Mucosa of descending colon (tissue), 3 donors: ENCODE data around the gene COX7A2L. TPM values are rescaled to one million over a fixed set of nuclear protein-coding genes. Genes with fewer than 3 reads are reported as not detected.

ENCODE experiments used
- ATAC-seq: fragments of 200-7000 bp; cut with Tn5 transposase; one replicate; pipeline ENCODE4 v1.9.1; 2020; ENCODE audit warnings: mild to moderate bottlenecking, moderate library complexity
- DNase-seq, 3 donors: peaks; one replicate each; pipeline ENCODE4 v3.0.0-alpha.2; 2020
- H3K36me3 ChIP-seq: fragments of 200-600 bp; one replicate; pipeline ENCODE4 v1.8.0; 2021; ENCODE audit warnings: low read depth, mild to moderate bottlenecking
- H3K4me1 ChIP-seq: fragments of 200-600 bp; one replicate; pipeline ENCODE4 v1.8.0; 2021; ENCODE audit warnings: low read depth, mild to moderate bottlenecking
- H3K4me3 ChIP-seq: fragments of 200-600 bp; one replicate; pipeline ENCODE4 v1.8.0; 2021; ENCODE audit warnings: mild to moderate bottlenecking
- H3K9me3 ChIP-seq: fragments of 200-600 bp; one replicate; pipeline ENCODE4 v1.8.0; 2021; ENCODE audit warnings: mild to moderate bottlenecking
- CTCF ChIP-seq: fragments of 200-600 bp; IDR thresholded peaks from one replicate; pipeline ENCODE4 v1.8.0; 2022; ENCODE audit warnings: antibody characterized with exemption, mild to moderate bottlenecking
- intact Hi-C, 2 donors: fragments of 100-400 bp; cut with DNase I in 1 of 2; cut with micrococcal nuclease in 1 of 2; formaldehyde crosslinking; loops; one replicate each; pipeline versions ENCODE4 v1.11.0 to v1.11.1; 2022; cut with DNase I, micrococcal nuclease
- total RNA-seq, 3 donors: library from RNA; stranded (reverse); fragmentation: NEBNext Ultra II Directional in 2 of 3; extraction: Animal tissue kit (Norgen Biotek cat#: 25700) in 2 of 3; gene quantifications; one replicate each; pipeline versions ENCODE4 v1.2.1 to v1.2.4, GENCODE V29; 2021 to 2023
- donor health status: DM: no; HTN: no; CAD: no; lungs with moderate emphysema.
- donor health status: DM: no; HTN: no; CAD: no.
- donor health status: DM: no; HTN: yes; CAD: no.

COX7A2L gene
- total RNA-seq, 3 donors from 2014 or later, result 87.0 to 113 (median 108) TPM

GRCh38 chr2:42339191-42339912, 21.7 kb downstream of the COX7A2L start:
- Histone ChIP-seq H3K4me3 (no peak overlapping the region), H3K9me3 (no peaks in the 10 kb centered on the region), H3K4me1 (no peaks in the 10 kb centered on the region), H3K36me3 (no peaks in the 10 kb centered on the region)
- no peak for TF ChIP-seq CTCF
- ATAC-seq, result peak; percentile 16
- intact Hi-C loops, result no loop called here
- DNase-seq, result no peak

- no peaks in the 10 kb centered on the region for H3K36me3 ChIP-seq
- intact Hi-C loops, result no loop called here
- no peak for DNase-seq
- no peak for TF ChIP-seq CTCF
- no peak for ATAC-seq
- H3K9me3 ChIP-seq, result no peaks in the 10 kb centered on the region
- H3K4me1 ChIP-seq, result no peaks in the 10 kb centered on the region
- no peak overlapping the region for H3K4me3 ChIP-seq
These were observed 22.3 kb downstream of the COX7A2L start for GRCh38 chr2:42338567-42339190.

- Histone ChIP-seq H3K36me3 (no peaks in the 10 kb centered on the region), H3K4me1 (no peaks in the 10 kb centered on the region), H3K4me3 (no peak overlapping the region), H3K9me3 (no peaks in the 10 kb centered on the region)
- no peak for ATAC-seq
- intact Hi-C loops, result no loop called here
- DNase-seq, result no peak
- no peak for TF ChIP-seq CTCF
These were observed 23.0 kb downstream of the COX7A2L start for GRCh38 chr2:42337846-42338566.

GRCh38 chr2:42337356-42337820, 23.6 kb downstream of the COX7A2L start:
- no peak overlapping the region for H3K4me3 ChIP-seq
- DNase-seq (no peak), ATAC-seq (no peak)
- TF ChIP-seq CTCF, result no peak
- no peaks in the 10 kb centered on the region for H3K9me3 ChIP-seq
- no peaks in the 10 kb centered on the region for H3K36me3 ChIP-seq
- H3K4me1 ChIP-seq, result no peaks in the 10 kb centered on the region
- intact Hi-C loops, result no loop called here

- intact Hi-C loops, result no loop called here
- TF ChIP-seq CTCF, result no peak
- H3K4me3 ChIP-seq, result no peak overlapping the region
- H3K4me1 ChIP-seq, result no peaks in the 10 kb centered on the region
- no peak for DNase-seq
- H3K36me3 ChIP-seq, result no peaks in the 10 kb centered on the region
- H3K9me3 ChIP-seq, result no peaks in the 10 kb centered on the region
- ATAC-seq, result no peak
These were observed 24.6 kb downstream of the COX7A2L start for GRCh38 chr2:42336361-42336965.
